Stromal cell of bone marrow (primary cell): Measurements from ENCODE around the gene MSRB1.

ENCODE experiments used
- DNase-seq: peaks from one replicate; pipeline ENCODE4 v3.0.0-alpha.2; 2012; ENCODE audit warnings: low read depth

The MSRB1 gene, protein sequence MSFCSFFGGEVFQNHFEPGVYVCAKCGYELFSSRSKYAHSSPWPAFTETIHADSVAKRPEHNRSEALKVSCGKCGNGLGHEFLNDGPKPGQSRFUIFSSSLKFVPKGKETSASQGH

DNA sequence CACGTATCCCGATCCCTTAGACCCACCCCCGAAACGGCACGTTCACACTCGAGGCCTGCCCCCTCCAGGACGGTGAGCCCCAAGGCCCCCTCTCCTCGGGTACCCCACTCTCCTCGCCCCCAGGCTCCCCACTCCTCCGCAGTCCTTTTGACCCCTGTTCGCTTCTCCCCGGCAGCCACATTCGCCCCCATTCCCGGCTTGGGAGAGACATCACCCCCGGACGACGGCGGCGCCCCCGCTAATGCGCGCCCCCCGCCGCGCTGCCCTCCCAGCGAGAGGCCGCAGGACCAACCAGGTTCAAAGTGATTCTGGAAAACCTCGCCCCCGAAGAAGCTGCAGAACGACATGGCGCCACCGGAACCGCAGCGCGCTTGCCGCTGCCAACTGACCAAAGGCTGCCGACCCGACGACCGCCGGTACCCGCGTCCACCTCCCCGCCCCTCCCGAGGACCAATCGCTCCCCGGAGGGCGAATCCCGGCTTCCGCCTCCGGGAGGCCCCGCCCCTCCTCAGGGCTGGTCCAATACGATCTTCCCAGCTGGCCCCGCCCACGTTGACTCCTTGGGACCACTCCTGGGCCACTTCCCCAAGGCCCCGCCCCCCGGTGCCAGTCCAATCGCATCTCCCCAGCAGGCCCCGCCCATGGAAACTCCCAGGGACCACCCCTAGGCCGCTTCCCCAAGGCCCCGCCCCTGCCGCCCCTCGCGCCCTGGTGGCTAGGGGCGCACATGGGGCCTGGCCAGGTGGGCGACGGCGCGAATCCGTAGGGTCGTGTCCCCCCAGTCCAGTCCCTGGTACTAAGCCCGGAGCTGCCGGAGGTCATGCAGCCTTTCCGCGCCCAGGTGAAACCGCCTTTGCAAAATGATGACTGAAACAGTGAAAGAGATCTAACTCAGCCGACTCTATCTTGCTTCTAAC is at the start of gene MSRB1:
TSS of gene MSRB1 (minus strand) at position 390 of the 917 bp plus-strand sequence. CDS start at position 347, 43 bp downstream.
- DNase-seq = peak; percentile 97

DNA sequence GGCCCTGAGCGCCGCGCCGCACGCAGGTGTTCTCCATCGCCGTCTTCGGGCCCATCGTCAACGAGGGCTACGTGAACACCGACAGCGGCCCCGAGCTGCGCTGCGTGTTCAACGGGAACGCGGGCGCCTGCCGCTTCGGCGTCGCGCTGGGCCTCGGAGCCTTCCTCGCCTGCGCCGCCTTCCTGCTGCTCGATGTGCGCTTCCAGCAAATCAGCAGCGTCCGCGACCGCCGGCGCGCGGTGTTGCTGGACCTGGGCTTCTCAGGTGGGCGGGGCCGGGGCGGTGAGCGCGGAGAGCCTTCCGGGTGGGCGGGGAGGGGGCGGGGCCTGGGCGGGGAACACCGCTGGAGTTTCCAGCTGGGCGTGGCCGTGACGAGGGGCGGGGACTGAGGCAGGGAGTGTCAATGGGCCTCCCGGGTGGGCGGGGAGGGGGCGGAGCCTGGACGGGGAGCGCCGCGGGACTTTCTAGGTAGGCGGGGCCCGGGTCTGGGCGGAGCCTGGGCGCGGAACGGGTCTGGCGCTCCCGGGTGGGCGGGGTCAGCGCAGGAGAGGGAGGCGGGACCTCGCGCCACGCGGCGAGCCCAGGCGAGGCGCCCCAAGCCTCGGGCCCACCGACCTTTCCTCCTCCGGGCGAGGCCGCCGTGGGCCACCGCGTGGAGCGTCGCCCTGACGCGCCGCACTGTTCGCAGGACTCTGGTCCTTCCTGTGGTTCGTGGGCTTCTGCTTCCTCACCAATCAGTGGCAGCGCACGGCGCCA is 49.1 kb upstream of the MSRB1 start:
- peak; percentile 69 for DNase-seq

DNA sequence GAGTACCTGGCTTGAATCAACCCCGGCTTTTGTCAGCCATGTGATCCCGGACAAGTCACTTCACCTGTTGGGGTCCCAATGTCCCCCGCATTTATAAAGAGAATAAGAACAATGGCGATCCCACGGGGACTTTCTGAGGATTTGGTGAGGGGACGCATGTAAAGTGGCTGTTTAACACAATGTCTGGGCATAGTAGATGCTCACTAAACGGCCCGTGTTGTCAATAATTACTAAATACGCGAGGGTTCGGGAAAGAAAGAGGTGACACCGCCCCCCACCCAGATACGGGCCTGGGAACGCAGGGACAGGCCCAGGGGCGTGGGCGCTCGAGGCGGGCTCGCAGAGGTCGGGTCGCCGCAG is 48.6 kb upstream of the MSRB1 start:
- no peak for DNase-seq

DNA sequence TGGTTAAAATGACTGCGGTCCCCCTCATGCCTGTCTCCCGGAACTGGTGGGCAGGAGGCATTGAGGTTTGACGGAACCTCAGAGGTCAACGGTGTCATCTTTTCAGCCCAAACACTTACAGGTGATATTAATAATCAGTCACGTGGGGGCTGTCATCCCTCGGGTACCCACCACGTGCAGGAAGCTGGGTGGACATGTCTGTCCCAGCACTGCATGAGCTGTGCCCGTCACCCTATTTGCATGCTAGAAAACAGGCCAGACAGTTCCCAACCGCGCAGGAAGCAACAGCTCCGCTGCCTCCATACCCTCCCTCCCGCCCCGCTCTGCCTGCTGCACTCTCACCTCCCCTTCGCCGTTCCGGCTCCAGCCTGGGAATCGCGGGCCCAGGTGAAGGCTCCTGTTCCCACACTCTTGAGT is 48.1 kb upstream of the MSRB1 start:
- no peak for DNase-seq

DNA sequence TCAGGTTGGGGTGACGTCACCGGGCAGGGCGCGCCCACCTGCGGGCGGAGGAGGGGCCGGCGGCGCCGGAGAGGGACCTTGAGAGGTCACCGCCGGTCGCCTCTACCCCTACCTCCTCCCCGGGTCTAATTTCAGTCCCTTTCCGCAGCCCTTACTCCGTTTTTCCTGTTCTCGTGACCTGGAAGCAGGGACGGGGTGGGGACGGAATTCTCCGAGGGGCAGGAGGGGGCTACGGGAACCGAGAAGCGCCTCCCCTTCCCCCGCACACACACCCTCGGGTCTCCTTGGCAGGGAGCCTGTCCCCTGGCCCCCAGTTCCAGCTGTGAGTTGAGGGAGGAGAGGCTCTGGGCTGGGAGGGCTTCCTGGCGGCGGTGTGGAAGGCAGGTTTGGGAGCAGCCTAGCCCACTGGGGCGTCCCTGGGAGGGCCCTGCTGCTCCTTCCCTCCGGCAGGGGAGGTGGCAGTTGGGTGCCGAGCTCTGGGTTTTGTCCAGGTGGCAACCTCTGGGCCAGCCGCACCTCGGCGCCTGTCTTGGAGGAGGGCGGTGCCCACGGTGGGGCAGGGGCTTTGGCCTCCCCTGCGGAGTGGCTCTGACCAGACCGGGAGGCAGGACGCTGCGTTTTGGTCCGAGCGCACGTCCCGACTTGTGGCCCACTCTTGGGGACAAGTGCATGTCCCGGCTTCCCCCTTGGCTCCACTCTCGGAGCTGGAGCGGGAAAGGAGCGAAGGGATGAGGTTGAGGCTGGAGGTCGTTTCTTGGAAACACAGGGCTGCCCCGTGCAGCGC is 47.5 kb upstream of the MSRB1 start:
- no peak for DNase-seq

DNA sequence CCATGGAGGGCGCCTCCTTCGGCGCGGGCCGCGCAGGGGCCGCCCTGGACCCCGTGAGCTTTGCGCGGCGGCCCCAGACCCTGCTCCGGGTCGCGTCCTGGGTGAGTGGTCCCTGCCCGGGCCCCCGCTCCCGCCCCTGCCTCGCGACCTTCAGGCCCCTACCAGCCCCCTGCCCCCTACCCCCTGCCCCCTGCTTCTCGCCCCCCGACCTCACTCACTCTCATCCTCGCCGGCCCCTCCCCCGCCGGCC is 47.0 kb upstream of the MSRB1 start:
- DNase-seq = no peak

DNA sequence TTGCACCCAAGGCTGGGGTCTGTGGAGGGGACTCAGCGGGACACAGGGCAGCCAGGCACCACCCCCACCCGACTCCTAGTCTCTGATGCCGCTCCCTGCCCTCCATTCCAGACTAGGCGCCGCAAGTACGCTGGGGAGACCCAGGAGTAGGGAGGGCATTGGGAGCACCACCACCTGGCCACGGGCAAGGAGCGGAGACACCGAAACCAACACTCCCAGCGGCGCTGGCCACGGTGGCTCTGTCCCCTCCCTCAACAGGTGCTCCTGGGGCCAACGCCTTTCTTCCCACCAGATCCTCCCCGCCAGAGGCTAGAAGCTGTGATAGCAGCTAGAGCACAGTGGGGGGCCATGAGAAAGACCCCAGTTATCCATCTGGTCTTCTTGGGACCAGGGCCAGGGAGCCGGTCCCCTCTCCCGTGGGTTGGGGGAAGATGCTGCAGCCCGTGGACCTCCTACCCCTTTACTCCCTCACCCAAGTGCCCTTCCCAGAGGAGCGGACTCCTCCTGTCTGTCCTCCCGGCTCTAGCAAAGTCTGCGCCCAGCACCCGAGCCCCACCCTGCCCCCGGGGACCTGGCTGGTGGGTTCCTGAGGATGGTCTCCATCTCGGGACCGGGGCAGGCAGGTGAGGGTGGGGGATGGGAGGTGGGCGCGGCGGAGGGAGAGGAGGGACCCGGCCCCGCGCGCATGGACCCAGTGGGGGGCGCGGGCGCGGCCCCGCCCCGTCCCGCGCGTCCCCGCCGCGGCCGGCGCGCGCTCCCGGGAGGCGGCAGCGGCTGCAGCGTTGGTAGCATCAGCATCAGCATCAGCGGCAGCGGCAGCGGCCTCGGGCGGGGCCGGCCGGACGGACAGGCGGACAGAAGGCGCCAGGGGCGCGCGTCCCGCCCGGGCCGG is 46.5 kb upstream of the MSRB1 start, which contains the start of gene SYNGR3:
TSS of gene SYNGR3 (plus strand) at position 762 of the 892 bp plus-strand sequence. CDS start 133 bp downstream, outside the sequence.
- no peak for DNase-seq

DNA sequence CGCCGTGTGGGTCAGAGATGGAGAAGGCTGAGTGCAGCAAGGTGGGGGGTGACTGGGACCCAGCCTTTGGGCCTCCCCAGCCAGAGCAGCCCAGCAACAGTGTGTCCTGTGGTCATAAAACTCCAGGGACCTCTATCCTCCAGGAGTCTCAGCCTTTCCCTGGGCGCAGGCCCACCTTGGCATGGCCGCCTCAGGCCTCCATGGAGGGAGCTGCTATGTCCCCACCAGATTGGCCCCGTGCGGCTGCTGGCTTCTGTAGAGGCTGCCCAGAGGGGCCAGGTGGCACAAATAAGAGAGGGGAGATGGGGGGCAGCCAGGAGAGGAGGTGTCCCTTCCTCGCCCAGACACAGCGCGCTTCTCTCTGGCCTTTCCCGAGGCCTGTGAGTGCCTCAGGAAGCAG is 44.2 kb upstream of the MSRB1 start:
- no peak for DNase-seq

DNA sequence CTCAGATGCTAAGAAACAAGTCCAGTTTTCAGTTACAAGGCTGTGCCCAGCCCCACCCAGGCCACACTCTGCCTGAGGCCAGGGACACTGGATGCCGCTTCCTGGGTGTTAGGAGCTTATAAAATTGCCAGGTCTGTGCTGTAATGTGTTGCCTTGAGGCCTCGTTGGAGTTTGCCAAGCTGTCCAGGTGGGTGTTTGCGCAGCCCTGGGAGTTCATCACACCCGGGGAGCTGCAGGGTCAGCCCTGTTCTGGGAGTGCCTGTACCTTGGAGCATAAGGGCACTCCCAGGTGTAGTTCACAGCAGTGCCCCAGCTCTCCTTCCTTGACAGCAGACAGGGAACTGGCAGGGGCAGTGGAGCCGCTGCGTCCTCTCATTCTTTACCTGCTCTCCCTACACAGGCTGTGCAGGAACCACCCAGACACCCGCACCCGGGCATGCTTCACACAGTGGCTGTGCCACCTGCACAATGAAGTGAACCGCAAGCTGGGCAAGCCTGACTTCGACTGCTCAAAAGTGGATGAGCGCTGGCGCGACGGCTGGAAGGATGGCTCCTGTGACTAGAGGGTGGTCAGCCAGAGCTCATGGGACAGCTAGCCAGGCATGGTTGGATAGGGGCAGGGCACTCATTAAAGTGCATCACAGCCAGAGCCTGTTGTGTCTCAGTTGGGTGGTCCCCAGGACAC is 42.6 kb upstream of the MSRB1 start:
- no peak for DNase-seq

DNA sequence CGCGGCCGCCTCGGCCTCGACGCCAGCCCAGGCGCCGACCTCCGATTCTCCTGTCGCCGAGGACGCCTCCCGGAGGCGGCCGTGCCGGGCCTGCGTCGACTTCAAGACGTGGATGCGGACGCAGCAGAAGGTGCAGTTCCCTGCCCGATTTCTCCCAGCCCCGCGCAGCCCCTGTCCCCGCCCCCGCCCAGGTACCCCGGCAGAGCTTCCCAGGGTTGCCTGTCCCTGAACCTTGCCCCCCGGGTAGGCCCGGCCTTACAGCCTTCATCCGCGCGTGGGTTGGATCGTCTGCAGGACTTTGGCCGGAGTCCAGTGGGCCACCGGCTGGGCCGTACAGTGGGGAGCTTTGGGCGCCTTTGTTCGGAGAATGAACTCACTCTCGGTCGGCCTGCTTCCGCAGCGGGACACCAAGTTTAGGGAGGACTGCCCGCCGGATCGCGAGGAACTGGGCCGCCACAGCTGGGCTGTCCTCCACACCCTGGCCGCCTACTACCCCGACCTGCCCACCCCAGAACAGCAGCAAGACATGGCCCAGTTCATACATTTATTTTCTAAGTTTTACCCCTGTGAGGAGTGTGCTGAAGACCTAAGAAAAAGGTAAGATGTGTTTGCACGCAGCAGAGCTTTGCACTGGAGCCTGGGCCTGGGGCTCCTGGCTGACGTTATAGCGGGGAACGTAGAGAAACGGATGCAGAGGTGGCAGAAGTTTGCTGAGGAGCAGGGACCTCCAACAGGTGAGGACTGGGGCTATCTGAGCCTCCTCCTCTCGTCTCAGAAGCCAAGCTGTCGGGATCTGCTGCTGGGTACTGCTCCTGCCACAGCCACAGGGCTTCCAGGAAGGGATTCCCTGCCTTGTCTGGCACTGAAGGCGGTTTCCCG is 41.6 kb upstream of the MSRB1 start:
- DNase-seq = no peak

DNA sequence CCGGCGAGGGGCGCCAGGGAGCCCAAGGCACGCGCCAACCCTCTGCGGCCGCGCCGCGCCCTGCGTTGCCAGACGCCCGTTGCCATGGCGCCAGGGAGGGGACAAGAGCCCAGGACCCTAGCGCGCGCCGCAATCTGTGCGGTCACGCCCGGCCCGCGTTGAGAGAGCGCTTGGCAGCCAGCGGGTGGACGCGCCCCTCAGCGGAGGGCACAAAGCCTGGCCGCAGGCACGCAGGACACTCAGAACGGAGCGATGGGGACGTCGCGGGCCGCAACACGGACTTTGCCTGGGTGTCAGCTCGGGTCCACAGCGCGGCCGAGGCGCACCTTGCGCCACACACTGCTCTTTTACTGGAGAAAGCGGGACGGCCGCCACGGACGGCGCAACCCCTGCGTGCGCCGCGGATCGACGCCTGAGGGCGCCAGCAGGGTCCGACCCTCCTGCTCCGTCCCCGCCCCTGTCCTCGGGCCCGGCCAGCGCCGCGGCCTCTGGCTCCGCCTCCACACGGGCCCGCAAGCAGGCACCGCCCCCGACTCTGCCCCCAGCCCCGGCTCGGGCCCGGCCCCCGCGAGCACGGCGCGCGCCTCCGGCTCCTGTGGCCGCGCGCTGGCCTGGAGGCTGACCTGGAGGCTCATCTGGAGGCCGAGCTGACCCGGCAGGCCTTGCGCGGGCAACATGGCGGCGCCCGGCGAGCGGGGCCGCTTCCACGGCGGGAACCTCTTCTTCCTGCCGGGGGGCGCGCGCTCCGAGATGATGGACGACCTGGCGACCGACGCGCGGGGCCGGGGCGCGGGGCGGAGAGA is 40.7 kb upstream of the MSRB1 start, which contains the start of gene GFER:
TSS of gene GFER (plus strand) at position 650 of the 803 bp plus-strand sequence. CDS start at position 676, 26 bp downstream.
- peak; percentile 84 for DNase-seq

DNA sequence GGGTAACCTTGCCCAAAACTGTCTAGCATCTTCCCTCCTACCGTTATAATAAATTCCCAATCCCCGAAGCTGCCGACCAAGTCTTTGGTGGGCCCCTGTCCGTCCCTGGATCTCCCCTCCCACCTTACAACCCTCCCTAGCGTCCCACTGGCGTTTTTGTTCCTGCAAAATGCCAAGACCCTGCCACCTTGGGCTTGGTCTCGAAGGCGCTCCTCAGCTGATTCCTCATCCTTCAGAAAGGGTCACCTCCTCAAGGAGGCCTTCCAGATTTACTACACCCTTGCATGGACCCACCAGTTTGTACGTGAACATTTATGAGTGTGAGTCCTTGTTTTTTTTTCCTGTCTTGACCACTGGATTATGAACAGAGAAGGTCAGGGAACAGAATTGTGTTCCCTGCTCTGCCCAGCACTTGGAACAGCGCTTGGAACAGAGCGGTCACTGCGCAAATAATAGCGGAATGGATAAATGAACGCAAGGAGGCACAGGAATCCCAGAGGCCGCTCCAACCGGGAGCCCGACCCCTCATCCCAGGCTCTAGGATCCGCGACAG is 40.1 kb upstream of the MSRB1 start:
- DNase-seq = no peak

DNA sequence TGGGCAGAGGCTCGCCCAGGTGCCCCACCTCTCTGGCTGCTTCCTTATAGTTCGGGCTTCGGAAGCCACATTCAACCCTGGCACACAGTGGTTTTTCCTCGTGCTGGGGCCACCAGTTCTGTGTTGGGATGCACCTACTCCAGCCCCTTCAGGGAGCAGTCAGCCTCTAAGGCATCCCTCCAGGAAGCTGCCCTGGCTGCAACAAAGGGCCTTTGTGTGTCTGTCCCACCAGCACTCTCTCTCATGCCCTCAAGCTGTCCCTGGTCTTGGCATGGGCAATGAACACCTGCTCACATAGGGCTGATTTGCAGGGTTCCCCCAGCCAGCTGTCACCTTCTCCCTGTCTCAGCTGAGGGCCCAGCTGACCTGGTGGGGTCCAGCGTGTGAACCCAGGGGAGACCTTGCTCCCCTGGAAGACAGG is 39.0 kb upstream of the MSRB1 start:
- DNase-seq = no peak

DNA sequence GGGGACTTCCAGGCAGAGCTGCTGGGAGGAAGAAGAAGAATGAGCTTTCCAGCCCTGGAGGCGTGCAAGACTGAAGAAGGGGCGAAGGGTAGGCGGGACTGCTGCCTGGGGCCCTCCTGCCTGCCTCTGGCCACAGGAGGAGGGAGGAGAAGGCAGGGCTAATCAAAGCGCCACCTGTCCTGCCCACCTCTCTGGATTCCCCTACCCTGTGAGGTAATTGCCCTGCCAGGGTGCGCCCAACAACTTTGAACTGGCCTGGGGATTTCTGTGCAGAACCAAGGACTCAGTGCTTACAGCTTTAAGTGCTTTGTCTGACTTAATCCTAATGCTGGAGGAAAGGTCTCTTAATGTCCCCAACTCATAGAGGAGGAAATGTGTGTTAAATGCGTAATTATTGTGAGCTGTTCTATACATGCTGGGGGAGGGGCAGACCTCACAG is 38.4 kb upstream of the MSRB1 start, which contains the start of gene NOXO1:
TSS of gene NOXO1 (minus strand) at position 72 of the 439 bp plus-strand sequence. CDS start 290 bp downstream, outside the sequence.
- DNase-seq = no peak

DNA sequence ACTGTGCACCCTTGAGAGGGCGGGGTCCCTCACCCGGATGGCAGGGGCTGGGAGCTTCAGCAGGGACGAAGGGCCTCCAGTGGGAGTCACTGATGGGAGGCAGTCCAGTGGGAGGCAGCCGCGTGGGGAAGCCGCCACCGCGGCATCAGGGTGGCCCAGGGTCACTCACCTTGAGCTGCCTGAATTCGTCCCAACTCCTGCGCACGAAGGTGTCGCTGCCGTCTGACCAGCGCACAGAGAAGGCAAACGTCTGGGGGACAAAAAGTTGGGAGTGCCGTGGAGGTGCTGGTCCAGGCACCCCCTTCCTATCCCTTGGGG is 37.7 kb upstream of the MSRB1 start:
- no peak for DNase-seq

DNA sequence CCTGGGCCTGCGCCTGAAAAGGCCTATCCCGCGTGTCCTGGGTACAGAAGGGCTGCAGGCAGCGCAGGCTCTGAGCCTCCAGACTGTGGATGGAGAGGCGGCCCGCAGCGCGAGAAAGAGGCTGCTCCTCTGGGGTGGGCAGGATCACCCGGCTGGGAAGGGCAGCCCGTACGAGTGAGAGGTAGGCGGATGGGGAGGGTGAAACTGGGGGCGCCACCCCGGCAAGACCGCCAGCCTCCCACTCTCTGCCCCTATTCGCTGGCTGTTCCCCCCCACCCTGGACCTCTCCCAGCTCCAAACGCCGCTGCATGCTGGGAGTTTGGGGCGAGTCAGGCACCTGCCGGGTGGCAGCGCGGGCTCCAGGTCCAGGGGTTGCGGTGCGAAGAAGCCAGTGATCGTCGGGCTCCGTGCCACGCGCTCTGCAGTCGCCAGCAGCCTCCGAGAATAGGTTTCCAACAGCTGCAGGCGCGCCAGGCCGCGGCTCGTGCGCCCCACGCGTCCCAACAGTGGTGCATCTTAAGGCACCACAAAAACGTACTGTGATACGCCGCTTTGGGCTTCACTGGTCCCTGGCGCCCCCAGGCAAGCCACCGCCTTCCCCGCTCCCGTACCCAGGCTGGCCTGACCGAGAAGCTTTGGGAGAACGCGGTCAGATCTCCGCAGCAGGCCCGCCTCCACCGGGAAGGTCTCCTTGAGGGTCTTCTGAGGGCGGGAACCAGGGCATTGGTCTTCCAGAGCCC is 37.2 kb upstream of the MSRB1 start:
- DNase-seq = no peak

DNA sequence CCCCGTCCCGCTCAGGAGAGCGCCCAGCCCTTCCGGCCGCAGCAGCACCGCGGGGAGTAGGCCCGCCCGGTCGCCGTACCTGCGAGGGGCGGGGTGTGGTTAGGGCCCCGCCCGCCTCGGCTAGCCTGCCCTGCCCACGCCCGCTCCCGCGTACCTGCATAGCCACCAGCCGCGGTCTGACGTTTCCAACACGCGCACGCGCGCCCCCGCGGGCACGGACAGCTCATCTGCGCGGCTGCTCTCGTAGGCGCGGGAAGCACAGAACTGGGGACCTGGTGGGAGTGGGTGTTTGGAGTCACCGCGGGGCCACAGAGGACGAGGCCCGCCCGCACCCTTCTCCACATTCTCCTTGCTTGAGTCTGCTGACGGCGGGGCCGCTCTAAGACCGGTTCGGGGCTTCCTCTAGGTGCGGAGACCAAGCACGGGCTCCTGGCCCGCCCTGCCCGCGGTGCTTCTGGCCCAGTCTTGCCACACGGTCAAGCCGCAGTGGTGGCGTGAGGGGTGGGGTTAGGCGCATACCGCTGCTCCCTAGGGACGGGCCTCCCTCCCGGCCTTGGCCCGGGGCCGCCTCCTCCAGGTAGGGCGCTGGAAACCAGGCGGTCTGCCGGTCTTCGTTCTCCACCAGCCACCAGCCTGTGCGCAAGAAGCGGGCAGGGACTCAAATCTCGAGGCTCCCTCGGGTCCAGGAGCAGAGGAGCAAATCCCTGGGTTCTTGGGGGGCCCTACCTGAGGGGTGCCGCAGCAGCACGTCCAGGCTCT is 36.5 kb upstream of the MSRB1 start:
- DNase-seq = no peak
